ENCODE data around the gene POLR3B.
A peak's percentile ranks its signal among the peaks of the same experiment; 100 is the strongest.
"Not testable (repeated sequence)": the region's sequence is repeated elsewhere in the genome, so short reads cannot be mapped to it uniquely, and the experiment has no call there.

POLR3B gene

GRCh38 chr12:106357549-106358395 is at the start of gene POLR3B:
POLR3B (plus strand) TSS chr12:106357748; CDS start chr12:106357880, 132 bp downstream.
- DNase-seq, result peak; percentile 95 to 96

- no peak for DNase-seq
These were observed 49.4 kb upstream of the POLR3B start for GRCh38 chr12:106308121-106308520.

DNA sequence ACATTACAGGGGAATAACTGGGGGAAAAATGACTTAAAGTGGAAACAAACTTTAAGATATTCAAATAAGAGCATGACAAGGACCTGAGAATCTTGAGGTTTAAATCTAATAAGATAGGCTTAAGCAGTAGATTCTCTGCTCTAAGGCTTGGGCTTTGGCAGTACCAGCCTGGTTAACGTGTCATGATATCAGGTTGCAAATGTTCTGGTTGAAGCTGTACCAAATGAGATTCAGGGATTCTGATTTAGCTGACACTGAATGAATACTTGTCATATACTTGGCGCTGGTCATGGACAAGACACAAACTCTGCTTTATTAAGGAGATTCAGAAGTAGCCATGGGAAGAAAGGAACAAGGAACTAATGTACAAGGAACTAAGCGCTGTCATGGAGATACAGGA is 48.9 kb upstream of the POLR3B start:
- DNase-seq, result no peak

- DNase-seq, result no peak
These were observed 47.7 kb upstream of the POLR3B start for GRCh38 chr12:106309671-106310505.

- DNase-seq, result no peak
These were observed 46.9 kb upstream of the POLR3B start for GRCh38 chr12:106310687-106311086.

DNA sequence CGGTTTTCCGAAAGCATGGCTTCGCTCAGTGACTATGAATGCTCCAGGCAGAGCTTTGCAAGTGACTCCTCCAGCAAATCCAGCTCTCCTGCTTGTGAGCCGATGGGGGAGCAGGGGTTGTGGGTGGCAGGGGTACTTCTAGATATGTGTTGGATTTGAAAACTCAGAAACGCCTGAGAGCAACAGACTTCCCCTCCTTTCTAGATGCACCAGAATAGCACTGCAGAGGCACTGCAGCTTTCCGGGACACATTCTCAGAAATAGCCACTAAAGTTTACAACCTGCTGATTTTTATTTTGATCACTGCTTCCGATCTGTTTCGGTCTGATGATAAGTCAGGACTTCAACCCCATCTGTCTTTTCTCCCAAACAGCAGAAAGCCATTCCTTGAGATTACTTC is 46.4 kb upstream of the POLR3B start:
- DNase-seq, result no peak

DNA sequence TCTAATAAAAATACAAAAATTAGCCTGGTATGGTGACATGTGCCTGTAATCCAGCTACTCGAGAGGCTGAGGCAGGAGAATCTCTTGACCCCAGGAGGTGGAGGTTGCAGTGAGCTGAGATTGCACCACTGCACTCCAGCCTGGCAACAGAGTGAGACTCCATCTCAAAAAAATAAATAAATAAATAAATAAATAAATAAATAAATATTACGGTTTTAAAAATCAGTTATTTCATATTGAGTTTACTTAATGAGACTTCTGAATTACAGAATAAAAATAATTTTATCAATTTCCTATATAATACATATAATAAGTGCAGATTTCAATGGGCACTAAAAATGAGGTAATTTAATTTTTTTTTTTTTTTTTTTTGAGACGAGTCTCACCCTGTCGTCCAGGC is 44.1 kb upstream of the POLR3B start:
- not testable (repeated sequence) for DNase-seq

DNA sequence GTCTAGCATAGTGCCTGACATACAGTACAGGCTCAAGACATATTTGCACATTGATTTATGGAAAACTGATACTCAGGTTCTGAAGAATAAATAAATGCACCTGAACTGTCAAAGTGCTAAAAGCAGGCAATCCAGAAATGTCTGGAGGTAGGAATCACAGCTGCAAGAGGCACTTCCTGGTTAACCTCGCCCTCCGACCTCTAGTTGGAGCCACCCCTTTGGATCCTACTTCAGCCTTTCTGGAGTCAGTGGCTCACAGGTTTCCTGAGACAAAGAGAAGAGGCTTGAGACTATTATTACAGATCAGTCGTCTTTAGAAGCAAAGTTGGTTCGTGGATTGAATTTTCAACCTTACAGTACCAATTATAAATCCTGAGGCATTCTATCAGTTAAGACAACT is 42.0 kb upstream of the POLR3B start:
- no peak for DNase-seq

GRCh38 chr12:106317406-106318082 is 40.0 kb upstream of the POLR3B start:
- no peak for DNase-seq

DNA sequence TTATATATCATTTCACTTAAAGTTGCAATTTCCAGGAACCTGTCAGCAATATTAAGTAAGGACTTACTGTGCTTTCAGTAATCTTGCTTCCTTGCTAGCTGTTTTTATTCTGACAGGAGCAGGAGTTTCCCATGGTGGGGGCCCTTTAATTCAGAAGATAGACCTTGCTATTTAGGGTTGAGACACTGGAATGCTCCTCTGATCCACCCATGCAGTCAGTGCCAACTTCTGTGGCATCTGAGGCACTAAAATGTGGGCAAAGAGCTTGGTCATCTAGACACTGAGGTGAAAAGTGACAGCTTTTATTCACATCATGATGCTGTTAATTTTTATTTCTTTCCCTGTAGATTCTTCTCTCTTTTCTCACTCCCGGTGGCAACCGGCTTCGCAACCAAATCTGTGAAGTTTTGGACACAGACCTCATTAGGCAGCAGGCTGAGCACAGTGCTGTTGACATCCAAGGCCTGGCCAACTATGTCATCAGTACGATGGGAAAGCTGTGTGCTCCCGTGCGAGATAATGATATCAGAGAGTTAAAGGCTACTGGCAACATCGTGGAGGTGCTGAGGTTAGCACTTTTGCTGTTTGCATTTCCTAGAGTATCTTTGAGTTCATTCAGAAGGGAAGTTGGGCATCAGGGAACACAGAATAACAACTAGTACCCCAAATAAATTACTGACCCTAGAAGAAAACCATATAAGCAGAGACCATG is 36.3 kb upstream of the POLR3B start:
- DNase-seq, result no peak

DNA sequence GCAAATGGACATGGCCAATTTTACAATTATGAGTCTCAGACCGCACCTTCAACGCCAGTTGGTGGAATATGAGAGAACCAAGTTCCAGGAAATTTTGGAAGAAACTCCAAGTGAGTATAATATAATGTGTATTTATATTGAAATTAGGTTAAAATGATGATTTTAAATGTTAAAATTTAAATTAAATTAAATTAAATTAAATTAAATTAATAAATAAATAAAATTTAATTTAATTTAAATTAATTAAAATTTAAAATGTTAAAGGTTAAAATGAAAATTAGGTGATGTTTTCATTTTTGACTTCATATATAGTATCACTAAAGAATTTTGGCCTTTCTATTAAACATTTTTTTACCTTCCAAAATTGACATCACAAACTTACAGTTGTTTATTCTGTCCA is 34.0 kb upstream of the POLR3B start:
- no peak for DNase-seq

DNA sequence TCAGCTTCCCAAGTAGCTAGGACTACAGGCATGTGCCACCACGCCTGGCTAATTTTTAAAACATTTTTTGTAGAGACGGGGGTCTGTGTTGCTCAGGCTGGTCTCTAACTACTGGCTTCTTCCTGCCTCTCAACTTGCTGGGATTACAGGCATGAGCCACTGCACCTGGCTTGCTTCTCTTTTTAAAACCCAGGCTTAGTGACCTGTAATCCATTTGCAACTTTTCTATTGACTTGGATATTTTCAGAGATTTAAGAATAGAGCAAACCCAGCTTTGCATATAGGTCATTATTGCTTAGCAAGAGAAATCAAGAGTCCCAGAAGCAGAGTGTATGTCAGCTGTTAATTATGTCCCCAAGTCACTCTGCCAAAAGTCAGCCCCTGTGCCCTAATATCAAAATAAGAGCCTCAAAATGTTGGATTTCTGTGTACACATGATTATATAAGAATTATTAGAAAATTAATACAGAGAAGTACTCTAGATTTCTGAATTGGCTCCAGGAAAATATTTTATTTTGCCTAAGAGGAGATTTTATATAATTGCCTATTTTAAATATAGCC is 30.2 kb upstream of the POLR3B start:
- DNase-seq, result no peak

GRCh38 chr12:106328735-106329134 is 28.8 kb upstream of the POLR3B start:
- no peak for DNase-seq

GRCh38 chr12:106329231-106329982 is 28.1 kb upstream of the POLR3B start:
- no peak for DNase-seq

DNA sequence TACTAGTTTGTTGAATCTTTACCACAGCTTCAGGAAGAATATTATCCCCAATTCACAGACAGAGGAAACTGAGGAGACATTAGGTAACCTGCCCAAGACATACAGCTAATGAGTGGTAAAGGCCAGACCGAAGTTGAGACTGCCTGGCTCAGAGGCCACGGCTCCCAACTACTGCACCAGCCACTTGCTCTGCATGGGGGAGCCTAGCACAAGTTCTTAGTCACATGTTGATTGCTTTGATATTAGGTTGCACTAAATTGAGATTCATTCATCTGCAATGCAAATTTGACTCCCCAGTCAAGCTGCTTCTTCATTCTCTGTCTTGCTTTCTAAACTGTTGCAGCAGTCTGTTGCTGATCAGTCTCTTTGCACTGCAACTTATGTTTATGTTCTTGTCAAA is 25.9 kb upstream of the POLR3B start:
- DNase-seq, result no peak

- DNase-seq, result no peak
These were observed 25.0 kb upstream of the POLR3B start for GRCh38 chr12:106332536-106332935.

DNA sequence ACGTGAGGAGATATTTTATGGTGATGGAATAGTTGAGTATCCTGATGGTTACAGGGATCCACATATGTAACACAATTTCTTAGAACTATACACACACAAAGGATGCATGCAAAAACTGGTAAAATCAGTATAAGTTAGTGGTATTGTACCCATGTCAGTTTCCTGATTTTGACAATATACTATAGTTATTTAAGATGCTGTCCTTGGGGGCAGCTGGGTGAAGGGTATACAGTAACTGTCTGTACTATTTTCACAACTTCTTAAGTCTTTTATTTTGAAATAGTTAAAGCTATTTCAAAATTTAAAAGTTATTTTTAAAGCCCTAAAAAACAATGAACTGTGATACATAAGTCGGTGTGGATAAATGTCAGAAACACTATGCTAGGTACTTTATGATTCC is 24.5 kb upstream of the POLR3B start:
- no peak for DNase-seq

DNA sequence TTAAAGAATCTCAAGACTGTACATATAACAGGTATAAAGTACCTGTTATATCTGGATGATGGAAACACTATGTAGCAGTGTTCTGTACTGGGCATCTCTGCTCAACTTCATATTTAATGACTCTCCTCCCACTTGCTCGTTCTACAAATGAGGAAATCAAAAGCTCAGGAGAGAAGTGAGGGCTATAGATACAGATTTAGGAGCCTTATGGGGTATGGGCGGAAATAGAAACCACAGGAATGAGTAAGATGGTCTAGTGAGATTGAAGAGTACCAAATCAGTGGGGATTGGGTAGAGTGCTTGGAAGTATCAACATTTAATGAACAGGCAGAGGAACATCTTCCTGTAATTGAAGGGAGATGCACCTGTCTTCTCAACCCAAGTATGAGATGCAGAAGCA is 23.8 kb upstream of the POLR3B start:
- no peak for DNase-seq

DNA sequence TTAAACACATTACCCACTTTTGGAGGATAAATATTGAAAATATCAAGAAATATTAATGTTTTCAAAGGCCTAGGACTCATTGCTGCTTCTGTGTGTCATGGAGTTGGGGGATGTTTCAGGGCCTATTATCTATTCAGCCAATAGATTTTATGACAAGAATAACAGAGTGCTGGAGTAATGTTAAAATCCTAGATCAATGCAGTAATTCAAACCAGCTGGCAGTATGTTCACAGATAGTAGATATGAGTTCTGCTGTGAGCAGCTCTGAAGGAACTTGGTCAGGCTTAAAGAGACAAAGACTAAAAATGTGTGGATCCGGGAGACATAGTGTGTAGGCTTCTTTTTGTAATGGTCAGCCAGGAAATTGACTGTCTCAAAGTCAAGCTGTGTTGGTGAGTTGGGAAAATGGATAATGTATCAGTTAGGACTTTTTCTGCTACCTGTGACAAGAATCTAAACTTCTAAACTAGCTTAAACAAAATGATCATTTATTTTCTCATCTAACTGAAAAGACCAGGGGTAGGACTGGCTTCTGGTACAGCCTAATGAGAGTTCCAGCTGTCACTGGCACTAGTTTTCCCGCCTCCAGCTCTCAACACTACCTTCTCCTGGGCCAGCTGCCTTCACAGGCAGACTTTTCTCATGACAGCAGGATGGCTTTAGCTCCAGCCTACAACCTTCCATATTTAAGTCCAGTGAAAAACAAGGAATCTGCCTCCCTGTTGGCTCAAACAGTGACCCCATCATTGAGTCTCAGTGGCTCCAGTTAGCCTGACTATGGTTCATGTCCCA is 16.3 kb upstream of the POLR3B start:
- no peak for DNase-seq

GRCh38 chr12:106342397-106343213 is 14.9 kb upstream of the POLR3B start:
- no peak for DNase-seq

Measured in CD4-positive, alpha-beta T cell treated with Interleukin-1 beta for 1 hour (primary cell).